Retinal pigment epithelial cell (primary cell): ENCODE data around the gene DBNL.

Source experiments
- DNase-seq: peaks from one replicate; pipeline ENCODE4 v3.0.0-alpha.2; 2010; ENCODE audit warnings: low read depth
- H3K4me3 ChIP-seq: 2 replicates; pipeline ENCODE4 v1.5.1; 2011; ENCODE audit warnings: mild to moderate bottlenecking, low read length, control low read depth, moderate library complexity
- CTCF ChIP-seq: conservative IDR thresholded peaks from 2 replicates; pipeline ENCODE4 v1.5.1; 2011; ENCODE audit warnings: low read depth, low read length, control low read depth, inconsistent platforms

The DBNL gene

GRCh38 chr7:44103923-44104859 lies 59.7 kb downstream of the DBNL start, which contains the start of gene AEBP1:
Gene AEBP1, plus strand, starts transcription at chr7:44104345. Its CDS starts 321 bp downstream, at chr7:44104666.
- DNase-seq, result no peak
- peak within 1 kb of the TSS; percentile 46 for H3K4me3 ChIP-seq
- no peak for TF ChIP-seq CTCF

- H3K4me3 ChIP-seq, result peak overlapping the region; percentile 46
- TF ChIP-seq CTCF, result peak; percentile 2
- DNase-seq, result peak; percentile 82
Observed at GRCh38 chr7:44104860-44105771, 60.6 kb downstream of the DBNL start.

- peak overlapping the region; percentile 46 for H3K4me3 ChIP-seq
- no peak for DNase-seq
- no peak for TF ChIP-seq CTCF
Observed at GRCh38 chr7:44105832-44106231, 61.3 kb downstream of the DBNL start.

GRCh38 chr7:44106311-44107065 lies 62.0 kb downstream of the DBNL start:
- TF ChIP-seq CTCF, result no peak
- no peak for DNase-seq
- no peak overlapping the region for H3K4me3 ChIP-seq

GRCh38 chr7:44107116-44107960 lies 62.8 kb downstream of the DBNL start:
- TF ChIP-seq CTCF, result no peak
- DNase-seq, result no peak
- no peak overlapping the region for H3K4me3 ChIP-seq
